SH-SY5Y (cell line): ENCODE results near the gene TRIM37.

Experiments used
- GATA2 ChIP-seq: IDR thresholded peaks from 2 replicates; pipeline ENCODE4 v1.6.1; 2011; ENCODE audit warnings: mild to moderate bottlenecking, low read depth, low read length
- GATA3 ChIP-seq: IDR thresholded peaks from 2 replicates; pipeline ENCODE4 v1.6.1; 2011; ENCODE audit warnings: low read depth, mild to moderate bottlenecking, low read length, moderate library complexity

GRCh38 chr17:59002126-59002525 lies 104.6 kb downstream of the TRIM37 start:
- TF ChIP-seq GATA3 = no peak
- TF ChIP-seq GATA2 = no peak
